Muscle of leg (tissue), 11 donors: Measurements from ENCODE around the gene SHC1. TPM values are rescaled to one million over a fixed set of nuclear protein-coding genes. Genes with fewer than 3 reads are reported as not detected.
"Not testable (repeated sequence)": the region's sequence is repeated elsewhere in the genome, so short reads cannot be mapped to it uniquely, and the experiment has no call there.

ENCODE experiments used
- DNase-seq: peaks from one replicate; pipeline ENCODE4 v3.0.0; 2013
- H3K27ac ChIP-seq: one replicate; pipeline ENCODE4 v1.5.1; 2013; ENCODE audit warnings: mild to moderate bottlenecking, low read length, control low read depth
- H3K27me3 ChIP-seq: one replicate; pipeline ENCODE4 v1.6.1; 2013; ENCODE audit warnings: low read length; ENCODE audit not compliant: control insufficient read depth, insufficient read depth
- H3K36me3 ChIP-seq: one replicate; pipeline ENCODE4 v1.6.1; 2013; ENCODE audit warnings: low read length; ENCODE audit not compliant: control insufficient read depth, insufficient read depth
- H3K4me1 ChIP-seq: one replicate; pipeline ENCODE4 v1.6.1; 2013; ENCODE audit warnings: low read length; ENCODE audit not compliant: control insufficient read depth, insufficient read depth
- H3K4me3 ChIP-seq: one replicate; pipeline ENCODE4 v1.5.1; 2013; ENCODE audit warnings: low read length, control low read depth
- H3K9me3 ChIP-seq: replicated peaks from 2 replicates; pipeline ENCODE4 v1.6.1; 2013; ENCODE audit warnings: low read depth, low read length; ENCODE audit not compliant: control insufficient read depth
- WGBS: methylation state at CpG from one replicate; pipeline ENCODE4 v1.1.5; 2013; ENCODE audit warnings: missing lambda C conversion rate; ENCODE audit not compliant: insufficient coverage; 5-methylcytosine and 5-hydroxymethylcytosine counted together
- polyA plus RNA-seq, 8 donors: library from polyadenylated mRNA; unstranded; fragments of 120-200 nt; gene quantifications; one replicate each; pipeline versions ENCODE4 v1.2.1 to v1.2.3, GENCODE V29; 2013; ENCODE audit warnings: inconsistent platforms in 1 of 8, low replicate concordance in 1 of 8; ENCODE audit not compliant: insufficient read length in 8 of 8, insufficient read depth in 1 of 8
- total RNA-seq: library from RNA; stranded (reverse); fragments of 120-200 nt; gene quantifications from one replicate; pipeline ENCODE4 v1.2.4, GENCODE V29; 2013

The SHC1 gene
- total and polyA plus RNA-seq, 9 donors: 59.3 to 118 (median 90.1) TPM

DNA sequence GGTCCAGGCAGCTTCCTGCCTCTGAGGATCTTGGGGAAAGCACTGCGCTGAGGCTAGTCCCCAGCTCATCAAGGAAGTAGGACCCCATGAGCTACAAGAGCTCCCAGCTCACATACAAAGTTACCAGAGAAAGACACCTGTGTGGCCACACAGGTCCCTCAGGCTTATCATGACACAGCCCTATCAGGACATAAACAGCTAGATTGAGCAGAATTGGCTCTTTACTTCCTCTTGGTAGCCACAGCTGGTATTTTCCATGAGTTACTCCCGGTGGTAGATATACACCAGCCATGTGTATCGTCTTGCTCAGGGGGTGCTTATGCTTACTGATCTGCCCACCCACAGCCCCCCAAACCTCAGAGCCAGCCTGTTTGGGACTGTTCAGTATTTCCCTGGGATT, 24.0 kb upstream of the SHC1 start:
- 60% methylated on average over 3 of the region's 3 CpGs for WGBS
- Histone ChIP-seq H3K27me3 (no peaks in the 10 kb centered on the region), H3K4me3 (no peak overlapping the region), H3K9me3 (no peaks in the 10 kb centered on the region), H3K4me1 (peaks cover 8% of the 10 kb centered on the region), H3K27ac (no peak overlapping the region), H3K36me3 (peaks cover 14% of the 10 kb centered on the region)
- DNase-seq: no peak

DNA sequence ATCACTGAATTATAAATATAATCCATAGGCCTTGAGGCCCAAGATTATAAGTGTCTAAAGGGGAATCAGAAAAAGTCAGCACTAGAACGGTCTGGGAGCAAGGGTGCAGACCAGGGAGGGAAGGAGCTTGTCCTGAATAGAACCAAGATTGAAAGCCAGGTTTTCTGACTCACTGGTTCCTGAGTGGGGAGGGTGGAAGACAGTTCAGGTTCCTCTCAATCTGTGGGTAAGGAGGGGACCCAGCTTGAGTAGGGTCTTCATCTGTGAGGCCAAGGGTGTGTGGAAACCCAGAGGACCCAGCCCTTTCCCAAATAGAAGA, 23.7 kb upstream of the SHC1 start:
- H3K27me3 ChIP-seq: no peaks in the 10 kb centered on the region
- no peak overlapping the region for H3K4me3 ChIP-seq
- WGBS: 67% methylated on average over 1 of the region's 1 CpG
- H3K4me1 ChIP-seq: peaks cover 6% of the 10 kb centered on the region
- DNase-seq: no peak
- H3K36me3 ChIP-seq: peaks cover 18% of the 10 kb centered on the region
- H3K9me3 ChIP-seq: no peaks in the 10 kb centered on the region
- H3K27ac ChIP-seq: no peak overlapping the region

DNA sequence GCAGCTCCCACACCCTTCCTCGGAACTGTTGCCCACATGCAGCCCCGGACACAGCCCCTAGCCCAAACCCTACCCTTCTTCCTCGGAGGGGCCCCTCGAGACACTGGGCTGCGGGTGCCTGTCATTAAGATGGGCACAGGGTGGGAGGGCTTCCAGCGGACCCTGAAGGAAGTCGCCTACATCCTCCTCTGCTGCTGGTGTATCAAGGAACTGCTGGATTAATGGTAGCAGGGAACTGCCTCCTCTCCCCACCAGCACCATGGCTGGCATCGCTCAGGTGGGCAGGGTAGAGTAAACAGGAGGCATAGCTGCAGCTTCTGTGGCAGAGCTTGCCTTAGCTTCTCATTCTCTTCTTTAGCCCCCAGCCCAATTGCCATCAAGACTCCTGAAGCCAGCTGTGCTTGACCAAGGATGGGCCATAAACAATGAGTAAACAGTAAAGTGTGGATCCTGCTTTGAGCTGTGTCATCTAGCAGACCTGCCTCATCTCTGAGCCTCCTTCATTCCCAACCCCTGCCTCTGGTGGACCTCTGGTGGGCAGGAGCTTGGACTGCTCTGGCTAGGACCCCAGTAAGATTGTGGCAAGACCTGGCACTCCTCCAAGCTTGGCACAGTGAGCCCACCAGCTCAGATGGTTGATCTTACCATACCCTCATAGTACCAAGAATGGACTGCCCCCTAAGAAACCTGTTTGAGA, 23.2 kb upstream of the SHC1 start, which contains the start of gene LENEP:
Gene LENEP (plus strand): TSS at position 15 of the 697 bp plus-strand sequence. CDS start 22 bp downstream, at position 37.
- no CpG with 5 or more reads among the region's 8 CpGs for WGBS
- no peaks in the 10 kb centered on the region for H3K9me3 ChIP-seq

DNA sequence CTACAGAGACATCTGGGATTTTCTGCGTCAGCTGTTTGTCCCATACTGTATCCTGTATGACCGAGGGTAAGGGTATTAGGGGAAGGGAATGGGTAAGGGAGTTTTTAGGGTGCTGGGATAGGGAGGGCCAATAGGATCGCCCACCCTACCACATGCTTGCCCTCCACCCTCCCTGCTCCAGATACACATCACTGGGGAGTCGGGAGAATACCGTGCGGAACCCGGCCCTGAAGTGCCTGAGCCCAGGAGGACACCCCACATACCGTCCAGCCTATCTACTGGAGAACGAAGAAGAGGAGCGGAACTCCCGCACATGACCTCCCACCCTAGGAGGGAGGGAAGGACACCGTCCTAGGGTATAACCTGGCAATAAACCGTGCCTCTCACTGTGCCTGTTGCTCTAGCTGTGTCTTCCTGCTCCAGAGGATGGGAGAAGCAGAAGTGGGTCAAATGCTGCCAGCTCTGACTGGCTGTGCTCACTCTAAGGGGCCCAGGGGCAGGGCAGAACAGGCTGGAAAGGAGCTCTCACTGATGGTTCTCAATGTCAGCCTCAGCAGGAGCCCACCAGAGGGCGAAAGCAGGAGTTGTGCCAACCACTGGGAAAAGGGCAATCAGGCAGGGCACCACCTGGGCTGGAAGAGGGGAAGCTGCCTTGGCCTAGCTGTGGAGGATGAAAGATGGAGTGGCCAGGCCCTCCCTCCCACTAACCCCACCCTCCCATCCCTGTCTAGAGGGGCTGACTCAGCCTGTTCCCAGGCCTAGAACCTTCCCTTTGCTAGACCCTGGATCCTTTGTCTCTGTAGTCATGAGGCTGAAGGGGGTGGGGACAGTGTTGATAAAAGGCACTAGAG, 22.4 kb upstream of the SHC1 start:
- DNase-seq: no peak
- no peaks in the 10 kb centered on the region for H3K27me3 ChIP-seq
- H3K4me1 ChIP-seq: no peaks in the 10 kb centered on the region
- no peak overlapping the region for H3K27ac ChIP-seq
- peaks cover 30% of the 10 kb centered on the region for H3K36me3 ChIP-seq
- no peak overlapping the region for H3K4me3 ChIP-seq
- WGBS: 40% methylated on average over 1 of the region's 14 CpGs
- H3K9me3 ChIP-seq: no peaks in the 10 kb centered on the region

More for the DNA sequence above, 23.2 kb upstream of the SHC1 start, which contains the start of gene LENEP:
- H3K4me1 ChIP-seq: peaks cover under 1% of the 10 kb centered on the region
- no peak within 1 kb of the TSS for H3K27ac ChIP-seq
- DNase-seq: no peak
- H3K36me3 ChIP-seq: peaks cover 23% of the 10 kb centered on the region
- no peaks in the 10 kb centered on the region for H3K27me3 ChIP-seq
- H3K4me3 ChIP-seq: no peak within 1 kb of the TSS

DNA sequence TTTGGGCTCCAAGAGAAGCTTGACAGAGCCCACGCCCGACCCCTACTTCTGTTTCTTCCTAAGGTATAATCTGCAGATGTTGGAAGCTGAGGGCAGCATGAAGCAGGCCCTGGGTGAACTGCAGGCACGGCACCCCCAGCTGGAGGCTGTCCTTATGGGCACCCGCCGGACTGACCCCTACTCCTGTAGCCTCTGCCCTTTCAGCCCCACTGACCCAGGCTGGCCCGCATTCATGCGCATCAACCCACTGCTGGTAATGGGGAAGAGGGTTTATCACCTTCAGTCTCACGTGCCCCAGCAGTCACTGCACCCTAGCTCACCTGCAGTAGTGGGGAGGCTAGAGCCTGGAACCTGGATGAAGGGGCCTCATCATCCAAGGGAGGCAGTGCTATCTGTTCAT, 19.7 kb upstream of the SHC1 start:
- peaks cover 39% of the 10 kb centered on the region for H3K36me3 ChIP-seq
- H3K27ac ChIP-seq: no peak overlapping the region
- no peaks in the 10 kb centered on the region for H3K4me1 ChIP-seq
- 90% methylated on average over 1 of the region's 8 CpGs for WGBS
- H3K27me3 ChIP-seq: no peaks in the 10 kb centered on the region
- H3K9me3 ChIP-seq: no peaks in the 10 kb centered on the region
- no peak for DNase-seq
- no peak overlapping the region for H3K4me3 ChIP-seq

DNA sequence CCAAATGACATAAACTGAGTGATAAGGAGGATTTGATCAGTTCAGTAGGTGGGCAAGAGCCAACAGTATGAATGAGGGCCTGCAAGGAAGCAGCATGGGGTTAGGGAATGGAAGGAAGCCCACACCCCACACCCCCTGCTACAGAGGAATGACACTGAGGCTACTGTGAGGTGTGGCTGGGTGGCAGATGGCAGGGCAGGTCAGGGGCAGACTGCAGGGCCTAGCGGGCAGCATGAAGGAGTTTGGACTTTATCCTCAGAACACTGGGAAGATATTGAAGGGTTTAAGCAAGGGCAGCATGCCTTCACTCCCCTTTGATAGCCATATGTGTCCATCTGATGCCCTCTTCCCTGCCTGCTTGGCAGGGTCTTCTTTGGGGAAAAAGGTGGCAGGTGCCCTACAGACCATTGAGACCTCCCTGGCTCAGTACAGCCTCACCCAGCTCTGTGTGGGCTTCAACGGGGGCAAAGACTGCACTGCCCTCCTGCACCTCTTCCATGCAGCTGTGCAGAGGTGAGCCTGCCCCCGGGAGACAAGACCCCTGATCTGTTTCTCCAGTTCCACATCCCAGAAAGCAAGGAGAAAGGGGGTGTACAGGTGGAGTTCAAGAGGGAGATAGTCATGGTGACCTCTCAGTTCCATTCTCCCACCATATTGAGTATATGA, 18.8 kb upstream of the SHC1 start:
- Histone ChIP-seq H3K27me3 (no peaks in the 10 kb centered on the region), H3K36me3 (peaks cover 39% of the 10 kb centered on the region), H3K27ac (no peak overlapping the region), H3K4me1 (no peaks in the 10 kb centered on the region), H3K4me3 (no peak overlapping the region), H3K9me3 (no peaks in the 10 kb centered on the region)
- DNase-seq: no peak
- no CpG with 5 or more reads among the region's 3 CpGs for WGBS

DNA sequence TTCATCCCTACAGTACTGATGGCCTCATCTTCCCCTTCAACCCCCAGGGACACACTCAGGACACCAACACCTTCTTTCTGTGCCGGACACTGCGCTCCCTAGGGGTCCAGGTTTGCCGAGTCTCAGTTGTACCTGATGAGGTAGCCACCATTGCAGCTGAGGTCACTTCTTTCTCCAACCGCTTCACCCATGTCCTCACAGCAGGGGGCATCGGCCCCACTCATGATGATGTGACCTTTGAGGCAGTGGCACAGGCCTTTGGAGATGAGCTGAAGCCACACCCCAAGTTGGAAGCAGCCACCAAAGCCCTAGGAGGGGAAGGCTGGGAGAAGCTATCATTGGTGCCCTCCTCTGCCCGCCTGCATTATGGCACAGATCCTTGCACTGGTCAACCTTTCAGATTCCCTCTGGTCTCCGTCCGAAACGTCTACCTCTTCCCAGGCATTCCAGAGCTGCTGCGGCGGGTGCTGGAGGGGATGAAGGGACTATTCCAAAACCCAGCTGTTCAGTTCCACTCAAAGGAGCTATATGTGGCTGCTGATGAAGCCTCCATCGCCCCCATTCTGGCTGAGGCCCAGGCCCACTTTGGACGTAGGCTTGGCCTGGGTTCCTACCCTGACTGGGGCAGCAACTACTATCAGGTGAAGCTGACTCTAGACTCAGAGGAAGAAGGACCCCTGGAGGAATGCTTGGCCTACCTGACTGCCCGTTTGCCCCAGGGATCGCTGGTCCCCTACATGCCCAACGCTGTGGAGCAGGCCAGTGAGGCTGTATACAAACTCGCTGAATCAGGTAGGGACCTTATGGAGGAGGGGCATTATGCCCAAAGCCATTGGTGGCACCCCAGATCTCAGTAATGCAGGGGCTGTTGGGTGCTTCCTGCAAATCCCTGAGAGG, 17.8 kb upstream of the SHC1 start:
- Histone ChIP-seq H3K9me3 (no peaks in the 10 kb centered on the region), H3K36me3 (peaks cover 39% of the 10 kb centered on the region), H3K4me1 (peaks cover 8% of the 10 kb centered on the region), H3K27me3 (no peaks in the 10 kb centered on the region), H3K27ac (no peak overlapping the region), H3K4me3 (no peak overlapping the region)
- WGBS: 83% methylated on average over 8 of the region's 17 CpGs
- DNase-seq: no peak

DNA sequence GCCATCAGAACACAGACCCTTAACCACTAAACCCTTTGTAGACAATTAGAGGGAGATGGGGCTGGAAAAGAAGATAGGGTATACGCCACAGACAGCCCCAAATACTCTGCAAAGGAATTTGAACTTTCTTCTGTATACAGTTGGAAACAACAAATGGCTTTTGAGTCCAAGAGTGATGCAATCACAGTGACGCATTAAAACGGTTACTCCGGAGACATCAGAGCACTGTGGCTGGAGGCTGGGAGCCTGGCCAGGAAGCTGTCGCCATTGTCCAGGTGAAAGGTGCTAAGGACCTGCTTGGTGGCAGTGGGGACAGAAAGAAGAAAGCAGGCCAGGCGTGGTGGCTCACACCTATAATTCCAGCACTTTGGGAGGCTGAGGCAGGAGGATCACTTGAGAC, 16.8 kb upstream of the SHC1 start:
- Histone ChIP-seq H3K9me3 (no peaks in the 10 kb centered on the region), H3K27ac (no peak overlapping the region), H3K27me3 (no peaks in the 10 kb centered on the region), H3K36me3 (peaks cover 39% of the 10 kb centered on the region), H3K4me1 (peaks cover 10% of the 10 kb centered on the region), H3K4me3 (no peak overlapping the region)
- no peak for DNase-seq
- WGBS: 48% methylated on average over 3 of the region's 6 CpGs

DNA sequence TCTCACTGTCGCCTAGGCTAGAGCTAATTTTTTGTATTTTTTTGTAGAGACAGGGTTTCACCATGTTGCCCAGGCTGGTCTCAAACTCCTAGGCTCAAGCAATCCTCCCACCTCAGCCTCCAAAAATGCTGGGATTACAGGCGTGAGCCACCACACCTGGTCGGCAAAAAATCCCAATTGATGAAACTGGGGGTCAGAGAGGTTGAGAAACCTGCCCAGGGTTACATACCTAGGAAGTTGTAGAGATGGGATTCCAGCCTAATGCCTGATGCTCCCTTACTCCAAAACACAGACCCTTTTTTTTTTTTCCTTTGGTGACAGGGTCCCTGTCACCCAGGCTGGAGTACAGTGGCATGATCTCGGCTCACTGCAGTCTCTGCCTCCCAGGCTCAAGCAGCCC, 16.2 kb upstream of the SHC1 start:
- Histone ChIP-seq H3K36me3 (peaks cover 39% of the 10 kb centered on the region), H3K4me1 (peaks cover 11% of the 10 kb centered on the region)
- H3K27ac ChIP-seq, H3K9me3 ChIP-seq, H3K27me3 ChIP-seq, DNase-seq, H3K4me3 ChIP-seq: not testable (repeated sequence)
- WGBS: 100% methylated on average over 1 of the region's 4 CpGs
